ENCODE results near the gene NSUN4. TPM values are rescaled to one million over a fixed set of nuclear protein-coding genes. Genes with fewer than 3 reads are reported as not detected.

The NSUN4 gene
- total and polyA plus RNA-seq, 10 of the 15 experiments (the other 5 are each of a cell fraction or from before 2014, with no cell fraction given) = 22.1 to 80.2 (median 29.6) TPM

DNA sequence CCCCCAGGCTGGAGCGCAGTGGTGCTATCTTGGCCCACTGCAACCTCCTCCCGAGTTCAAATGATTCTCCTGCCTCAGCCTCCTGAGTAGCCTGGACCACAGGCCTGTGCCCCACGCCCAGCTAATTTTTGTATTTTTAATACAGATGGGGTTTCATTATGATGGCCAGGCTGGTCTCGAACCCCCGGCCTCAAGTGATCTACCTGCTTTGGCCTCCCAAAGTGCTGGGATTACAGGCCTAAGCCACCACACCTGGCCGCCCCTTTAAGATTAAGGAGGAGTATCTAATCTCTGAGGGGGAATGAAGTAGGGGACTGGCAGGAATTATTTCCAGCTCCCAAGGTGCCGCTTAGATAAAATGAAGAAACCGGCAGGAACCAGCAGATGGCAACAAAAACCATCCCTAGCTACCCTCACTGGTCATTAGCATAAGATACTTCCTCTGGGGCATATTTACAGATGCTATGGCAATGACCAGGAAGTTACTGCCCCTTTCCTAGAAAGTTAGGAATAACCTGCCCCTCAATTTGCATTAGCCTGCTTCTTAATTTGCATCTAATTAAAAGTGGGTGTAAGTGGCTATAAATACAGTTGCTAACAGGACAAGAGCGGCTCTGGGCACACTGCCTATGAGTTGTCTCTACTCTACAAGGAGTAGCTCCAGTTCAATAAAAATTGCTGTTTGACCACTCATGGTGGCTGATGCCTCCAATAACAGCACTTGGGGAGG is 7.1 kb upstream of the NSUN4 start (continued):
- TF ChIP-seq, protein P1, sequence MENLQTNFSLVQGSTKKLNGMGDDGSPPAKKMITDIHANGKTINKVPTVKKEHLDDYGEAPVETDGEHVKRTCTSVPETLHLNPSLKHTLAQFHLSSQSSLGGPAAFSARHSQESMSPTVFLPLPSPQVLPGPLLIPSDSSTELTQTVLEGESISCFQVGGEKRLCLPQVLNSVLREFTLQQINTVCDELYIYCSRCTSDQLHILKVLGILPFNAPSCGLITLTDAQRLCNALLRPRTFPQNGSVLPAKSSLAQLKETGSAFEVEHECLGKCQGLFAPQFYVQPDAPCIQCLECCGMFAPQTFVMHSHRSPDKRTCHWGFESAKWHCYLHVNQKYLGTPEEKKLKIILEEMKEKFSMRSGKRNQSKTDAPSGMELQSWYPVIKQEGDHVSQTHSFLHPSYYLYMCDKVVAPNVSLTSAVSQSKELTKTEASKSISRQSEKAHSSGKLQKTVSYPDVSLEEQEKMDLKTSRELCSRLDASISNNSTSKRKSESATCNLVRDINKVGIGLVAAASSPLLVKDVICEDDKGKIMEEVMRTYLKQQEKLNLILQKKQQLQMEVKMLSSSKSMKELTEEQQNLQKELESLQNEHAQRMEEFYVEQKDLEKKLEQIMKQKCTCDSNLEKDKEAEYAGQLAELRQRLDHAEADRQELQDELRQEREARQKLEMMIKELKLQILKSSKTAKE (IDR thresholded peaks at IDR 0.05; ENCODE audit: low read depth, poor library complexity, severe bottlenecking) = peak; percentile 24
- TF ChIP-seq, protein P2, sequence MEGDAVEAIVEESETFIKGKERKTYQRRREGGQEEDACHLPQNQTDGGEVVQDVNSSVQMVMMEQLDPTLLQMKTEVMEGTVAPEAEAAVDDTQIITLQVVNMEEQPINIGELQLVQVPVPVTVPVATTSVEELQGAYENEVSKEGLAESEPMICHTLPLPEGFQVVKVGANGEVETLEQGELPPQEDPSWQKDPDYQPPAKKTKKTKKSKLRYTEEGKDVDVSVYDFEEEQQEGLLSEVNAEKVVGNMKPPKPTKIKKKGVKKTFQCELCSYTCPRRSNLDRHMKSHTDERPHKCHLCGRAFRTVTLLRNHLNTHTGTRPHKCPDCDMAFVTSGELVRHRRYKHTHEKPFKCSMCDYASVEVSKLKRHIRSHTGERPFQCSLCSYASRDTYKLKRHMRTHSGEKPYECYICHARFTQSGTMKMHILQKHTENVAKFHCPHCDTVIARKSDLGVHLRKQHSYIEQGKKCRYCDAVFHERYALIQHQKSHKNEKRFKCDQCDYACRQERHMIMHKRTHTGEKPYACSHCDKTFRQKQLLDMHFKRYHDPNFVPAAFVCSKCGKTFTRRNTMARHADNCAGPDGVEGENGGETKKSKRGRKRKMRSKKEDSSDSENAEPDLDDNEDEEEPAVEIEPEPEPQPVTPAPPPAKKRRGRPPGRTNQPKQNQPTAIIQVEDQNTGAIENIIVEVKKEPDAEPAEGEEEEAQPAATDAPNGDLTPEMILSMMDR (IDR thresholded peaks at IDR 0.05 in 2 of 3, conservative IDR thresholded peaks at IDR 0.05 in 1 of 3; ENCODE audit: control insufficient read depth in 2 of 3, extremely low read depth in 1 of 3, insufficient read depth in 1 of 3, low read depth in 3 of 3, low read length in 3 of 3) = peak; percentile 49 to 73 (median 53)
- TF ChIP-seq NFIC (IDR thresholded peaks at IDR 0.05; ENCODE audit: low read depth, low read length) = 0 out of 2 replicates have a peak, but pooled peaks have one; percentile 9
- no peak for TF ChIP-seq BRCA1 (IDR thresholded peaks at IDR 0.05; ENCODE audit: low read depth, low read length)
- no peak for TF ChIP-seq CBX5 (IDR thresholded peaks at IDR 0.05; ENCODE audit: low read depth)
- TF ChIP-seq, protein P3, sequence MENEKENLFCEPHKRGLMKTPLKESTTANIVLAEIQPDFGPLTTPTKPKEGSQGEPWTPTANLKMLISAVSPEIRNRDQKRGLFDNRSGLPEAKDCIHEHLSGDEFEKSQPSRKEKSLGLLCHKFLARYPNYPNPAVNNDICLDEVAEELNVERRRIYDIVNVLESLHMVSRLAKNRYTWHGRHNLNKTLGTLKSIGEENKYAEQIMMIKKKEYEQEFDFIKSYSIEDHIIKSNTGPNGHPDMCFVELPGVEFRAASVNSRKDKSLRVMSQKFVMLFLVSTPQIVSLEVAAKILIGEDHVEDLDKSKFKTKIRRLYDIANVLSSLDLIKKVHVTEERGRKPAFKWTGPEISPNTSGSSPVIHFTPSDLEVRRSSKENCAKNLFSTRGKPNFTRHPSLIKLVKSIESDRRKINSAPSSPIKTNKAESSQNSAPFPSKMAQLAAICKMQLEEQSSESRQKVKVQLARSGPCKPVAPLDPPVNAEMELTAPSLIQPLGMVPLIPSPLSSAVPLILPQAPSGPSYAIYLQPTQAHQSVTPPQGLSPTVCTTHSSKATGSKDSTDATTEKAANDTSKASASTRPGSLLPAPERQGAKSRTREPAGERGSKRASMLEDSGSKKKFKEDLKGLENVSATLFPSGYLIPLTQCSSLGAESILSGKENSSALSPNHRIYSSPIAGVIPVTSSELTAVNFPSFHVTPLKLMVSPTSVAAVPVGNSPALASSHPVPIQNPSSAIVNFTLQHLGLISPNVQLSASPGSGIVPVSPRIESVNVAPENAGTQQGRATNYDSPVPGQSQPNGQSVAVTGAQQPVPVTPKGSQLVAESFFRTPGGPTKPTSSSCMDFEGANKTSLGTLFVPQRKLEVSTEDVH (IDR thresholded peaks at IDR 0.05; ENCODE audit: low read depth, partially characterized antibody) = no peak
- no peak for TF ChIP-seq CREB1 (IDR thresholded peaks at IDR 0.05; ENCODE audit: low read depth)
- peak; percentile 67; the same call in 1 of the 2 replicates for TF ChIP-seq CBFB (IDR thresholded peaks at IDR 0.05; ENCODE audit: low read depth)
- no peak for TF ChIP-seq SIN3A (IDR thresholded peaks at IDR 0.05; ENCODE audit: low read depth, low read length)
- TF ChIP-seq FOS (IDR thresholded peaks at IDR 0.05; ENCODE audit: borderline replicate concordance, extremely low read depth, insufficient read length) = no peak
- 0 out of 2 replicates have a peak, but pooled peaks have one; percentile 52 for TF ChIP-seq CHD1 (IDR thresholded peaks at IDR 0.05; ENCODE audit: low read depth, low read length)
- TF ChIP-seq, protein P4, sequence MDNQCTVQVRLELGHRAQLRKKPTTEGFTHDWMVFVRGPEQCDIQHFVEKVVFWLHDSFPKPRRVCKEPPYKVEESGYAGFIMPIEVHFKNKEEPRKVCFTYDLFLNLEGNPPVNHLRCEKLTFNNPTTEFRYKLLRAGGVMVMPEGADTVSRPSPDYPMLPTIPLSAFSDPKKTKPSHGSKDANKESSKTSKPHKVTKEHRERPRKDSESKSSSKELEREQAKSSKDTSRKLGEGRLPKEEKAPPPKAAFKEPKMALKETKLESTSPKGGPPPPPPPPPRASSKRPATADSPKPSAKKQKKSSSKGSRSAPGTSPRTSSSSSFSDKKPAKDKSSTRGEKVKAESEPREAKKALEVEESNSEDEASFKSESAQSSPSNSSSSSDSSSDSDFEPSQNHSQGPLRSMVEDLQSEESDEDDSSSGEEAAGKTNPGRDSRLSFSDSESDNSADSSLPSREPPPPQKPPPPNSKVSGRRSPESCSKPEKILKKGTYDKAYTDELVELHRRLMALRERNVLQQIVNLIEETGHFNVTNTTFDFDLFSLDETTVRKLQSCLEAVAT (IDR thresholded peaks at IDR 0.05) = peak; percentile 84
- TF ChIP-seq FOXK2 (IDR thresholded peaks at IDR 0.05) = no peak
- TF ChIP-seq IKZF1 (conservative IDR thresholded peaks at IDR 0.05) = peak; percentile 77
- TF ChIP-seq EP300 (IDR thresholded peaks at IDR 0.05; ENCODE audit: borderline replicate concordance in 1 of 2, control insufficient read depth in 1 of 2, low read depth in 2 of 2, low read length in 2 of 2) = 0 out of 4 replicates have a peak, but pooled peaks of 1 of the 2 experiments have one; percentile 17
- TF ChIP-seq HDGF (IDR thresholded peaks at IDR 0.05) = peak; percentile 10; the same call in 1 of the 2 replicates
- TF ChIP-seq EED (IDR thresholded peaks at IDR 0.05; ENCODE audit: low read depth) = peak; percentile 42; the same call in 1 of the 2 replicates
- peak; percentile 70 for TF ChIP-seq RAD21 (IDR thresholded peaks at IDR 0.05; ENCODE audit: insufficient read depth, low read depth, low read length)
- TF ChIP-seq NFYB (IDR thresholded peaks at IDR 0.05; ENCODE audit: insufficient read depth, low read depth, low read length) = no peak
- TF ChIP-seq ZBED1 (IDR thresholded peaks at IDR 0.05; ENCODE audit: borderline replicate concordance) = peak; percentile 83
- peak; percentile 36; the same call in 1 of the 2 replicates for TF ChIP-seq MTA2 (IDR thresholded peaks at IDR 0.05; ENCODE audit: low read depth)

Data from GM12878 (cell line).